Esophagus squamous epithelium (tissue), 4 donors: ENCODE results near the gene ZMIZ1.

ENCODE experiments used
- POLR2A ChIP-seq, 4 donors: fragments of 450-650 bp; IDR thresholded peaks; one replicate each; pipeline ENCODE4 v1.6.1; 2017; ENCODE audit warnings: antibody characterized with exemption in 4 of 4, mild to moderate bottlenecking in 4 of 4, moderate library complexity in 3 of 4
- TF ChIP-seq, protein P1 (sequence below), 6 experiments: fragments of 450-650 bp in 4 of 6; fragments of 200-600 bp in 2 of 6; sonication (generic) in 2 of 6; IDR thresholded peaks; one replicate each; pipeline ENCODE4 v1.5.1; 2016 to 2019; ENCODE audit warnings: antibody characterized with exemption in 6 of 6, mild to moderate bottlenecking in 4 of 6, moderate library complexity in 4 of 6

DNA sequence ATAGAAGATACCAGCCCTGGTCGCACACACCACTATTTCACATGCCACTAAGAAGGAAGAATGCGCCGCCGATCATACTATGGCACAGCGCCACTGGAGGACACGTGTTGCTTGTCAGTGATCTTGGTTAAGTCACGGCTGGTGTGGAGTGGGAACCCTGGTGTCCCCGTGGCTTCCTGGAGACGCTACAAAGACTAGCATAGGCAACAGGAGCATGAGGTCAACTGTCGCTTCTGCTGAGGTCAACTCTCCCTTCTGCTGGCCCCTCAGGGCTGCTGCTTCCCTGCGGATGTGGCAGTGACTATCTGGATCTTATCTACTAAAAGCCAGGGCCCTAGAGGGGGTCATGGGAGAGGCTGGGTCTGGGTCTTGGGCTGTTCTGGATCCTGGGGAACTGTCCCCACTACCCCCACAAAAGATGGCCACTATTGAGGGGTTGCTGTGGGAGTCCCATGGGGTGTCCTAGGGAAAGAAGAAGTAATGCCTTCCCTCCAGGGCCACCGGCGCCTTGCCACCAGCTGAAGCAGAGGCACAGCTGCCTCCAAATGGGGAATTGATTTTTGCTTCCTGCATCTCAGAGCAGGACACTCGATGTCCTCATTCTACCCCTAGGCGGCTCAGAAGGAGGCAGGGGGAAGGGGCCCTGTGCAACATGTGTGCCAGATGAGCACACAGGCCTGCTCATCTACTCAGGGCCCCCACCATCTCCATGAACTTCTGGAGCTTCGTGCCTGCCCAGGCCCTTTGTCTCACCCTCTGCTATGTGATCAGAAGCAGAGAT lies 201.9 kb downstream of the ZMIZ1 start:
- TF ChIP-seq, protein P1, sequence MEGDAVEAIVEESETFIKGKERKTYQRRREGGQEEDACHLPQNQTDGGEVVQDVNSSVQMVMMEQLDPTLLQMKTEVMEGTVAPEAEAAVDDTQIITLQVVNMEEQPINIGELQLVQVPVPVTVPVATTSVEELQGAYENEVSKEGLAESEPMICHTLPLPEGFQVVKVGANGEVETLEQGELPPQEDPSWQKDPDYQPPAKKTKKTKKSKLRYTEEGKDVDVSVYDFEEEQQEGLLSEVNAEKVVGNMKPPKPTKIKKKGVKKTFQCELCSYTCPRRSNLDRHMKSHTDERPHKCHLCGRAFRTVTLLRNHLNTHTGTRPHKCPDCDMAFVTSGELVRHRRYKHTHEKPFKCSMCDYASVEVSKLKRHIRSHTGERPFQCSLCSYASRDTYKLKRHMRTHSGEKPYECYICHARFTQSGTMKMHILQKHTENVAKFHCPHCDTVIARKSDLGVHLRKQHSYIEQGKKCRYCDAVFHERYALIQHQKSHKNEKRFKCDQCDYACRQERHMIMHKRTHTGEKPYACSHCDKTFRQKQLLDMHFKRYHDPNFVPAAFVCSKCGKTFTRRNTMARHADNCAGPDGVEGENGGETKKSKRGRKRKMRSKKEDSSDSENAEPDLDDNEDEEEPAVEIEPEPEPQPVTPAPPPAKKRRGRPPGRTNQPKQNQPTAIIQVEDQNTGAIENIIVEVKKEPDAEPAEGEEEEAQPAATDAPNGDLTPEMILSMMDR (IDR thresholded peaks at IDR 0.05): no peak
- no peak for TF ChIP-seq POLR2A (IDR thresholded peaks at IDR 0.05)
